ENCODE data around the gene CHTF8. TPM values are rescaled to one million over a fixed set of nuclear protein-coding genes. Genes with fewer than 3 reads are reported as not detected.

The CHTF8 gene
- total RNA-seq, 1 donor from 2014 or later, result 66.1 TPM

DNA sequence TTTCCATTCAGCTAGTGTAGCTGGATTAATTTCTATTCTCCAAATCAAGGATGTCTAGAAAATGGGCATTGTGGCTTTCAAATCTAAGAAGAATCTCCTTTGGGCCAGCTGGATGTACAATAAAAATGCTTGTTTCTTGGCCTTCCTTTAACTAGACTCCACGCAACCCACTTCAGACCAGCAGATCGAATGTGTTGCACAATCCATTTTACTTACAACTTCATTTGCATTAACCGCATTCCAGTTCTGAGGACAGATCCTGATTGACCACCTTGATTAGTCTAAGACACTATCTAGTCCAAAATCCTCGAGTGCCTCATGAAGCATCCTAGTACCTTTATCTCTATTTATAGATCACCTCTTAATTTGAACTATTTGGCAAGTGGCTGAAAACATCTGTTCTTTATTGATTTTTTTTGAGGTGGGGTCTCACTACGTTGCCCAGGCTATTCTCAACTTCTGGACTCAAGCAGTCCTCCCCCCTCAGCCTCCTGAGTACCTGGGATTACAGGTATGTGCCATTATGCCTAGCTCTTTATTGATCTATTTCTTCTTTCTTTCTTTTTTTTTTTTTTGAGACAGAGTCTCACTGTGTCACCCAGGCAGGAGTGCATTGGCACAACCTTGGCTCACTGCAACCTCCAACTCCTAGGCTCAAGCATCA is 47.2 kb downstream of the CHTF8 start:
- DNase-seq (ENCODE audit: low read depth, low spot score), result no peak

- DNase-seq (ENCODE audit: low read depth, low spot score), result no peak
Measured at GRCh38 chr16:69084289-69084688, 48.1 kb downstream of the CHTF8 start.

DNA sequence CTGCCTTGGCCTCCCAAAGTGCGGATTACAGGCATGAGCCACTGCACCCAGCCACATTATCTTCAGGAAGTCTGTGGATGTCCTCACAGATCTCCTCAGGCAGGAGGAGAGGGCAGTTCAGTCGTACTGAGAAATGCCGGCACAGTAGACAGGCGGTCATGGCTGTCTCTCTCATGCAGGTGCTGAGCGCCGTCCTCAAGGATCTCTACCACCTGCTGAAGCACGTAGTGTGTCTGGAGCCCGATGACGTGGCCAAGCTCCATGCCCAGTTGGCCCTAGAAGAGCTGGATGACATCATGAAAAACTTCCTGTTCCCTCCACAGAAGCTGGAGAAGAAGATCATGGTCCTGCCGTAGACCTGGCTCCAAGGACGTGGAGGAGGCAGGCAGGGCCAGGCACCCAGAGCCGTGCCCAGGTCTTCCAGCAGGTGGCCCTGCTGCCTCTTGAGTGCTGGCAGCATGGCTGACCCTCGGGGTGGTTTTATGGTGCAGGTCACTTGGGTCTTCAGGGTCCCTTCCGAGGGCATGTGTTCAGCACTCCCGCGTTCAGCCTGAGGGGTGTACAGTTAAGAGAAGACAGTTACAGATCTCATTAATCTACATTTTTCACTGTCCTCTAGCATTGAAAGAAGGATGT is 49.0 kb downstream of the CHTF8 start:
- DNase-seq (ENCODE audit: low read depth, low spot score), result no peak

DNA sequence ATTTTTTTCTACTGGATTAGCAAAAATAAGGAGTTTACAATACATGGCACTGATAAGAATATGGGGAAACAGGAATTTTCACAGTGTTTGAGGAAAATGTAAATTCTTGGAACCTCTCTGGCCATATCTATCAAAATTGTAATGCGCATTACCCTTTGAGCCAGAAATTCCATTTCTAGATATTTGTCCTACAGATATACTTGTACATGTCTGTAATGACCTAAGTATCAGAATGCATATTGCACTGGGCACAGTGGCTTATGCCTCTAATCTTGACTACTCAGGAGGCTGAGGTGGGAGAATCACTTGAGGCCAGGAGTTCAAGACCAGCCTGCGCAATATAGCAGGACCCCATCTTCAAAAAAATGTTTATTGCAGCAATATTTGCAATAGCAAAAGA is 52.7 kb downstream of the CHTF8 start:
- DNase-seq (ENCODE audit: low read depth, low spot score), result no peak

DNA sequence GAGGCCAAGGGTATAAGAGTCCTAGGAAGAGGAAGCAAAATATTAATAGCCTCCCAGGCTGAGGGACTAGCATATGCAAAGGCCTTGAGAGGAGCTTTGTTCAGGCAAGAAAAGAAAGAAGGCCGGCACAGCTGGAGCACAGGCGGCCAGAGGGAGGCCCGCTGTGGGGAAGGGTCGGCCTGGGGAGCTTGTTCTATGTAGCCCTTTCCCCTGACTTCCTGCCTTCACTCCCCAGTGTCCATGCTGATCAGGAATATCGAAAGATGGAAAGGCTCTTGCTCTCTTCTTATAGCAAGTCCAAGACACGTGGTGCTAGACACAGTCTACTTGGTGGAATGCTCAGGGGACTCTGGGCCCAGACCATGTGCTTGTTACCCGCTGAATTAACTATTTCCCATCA is 54.3 kb downstream of the CHTF8 start:
- DNase-seq (ENCODE audit: low read depth, low spot score), result no peak

DNA sequence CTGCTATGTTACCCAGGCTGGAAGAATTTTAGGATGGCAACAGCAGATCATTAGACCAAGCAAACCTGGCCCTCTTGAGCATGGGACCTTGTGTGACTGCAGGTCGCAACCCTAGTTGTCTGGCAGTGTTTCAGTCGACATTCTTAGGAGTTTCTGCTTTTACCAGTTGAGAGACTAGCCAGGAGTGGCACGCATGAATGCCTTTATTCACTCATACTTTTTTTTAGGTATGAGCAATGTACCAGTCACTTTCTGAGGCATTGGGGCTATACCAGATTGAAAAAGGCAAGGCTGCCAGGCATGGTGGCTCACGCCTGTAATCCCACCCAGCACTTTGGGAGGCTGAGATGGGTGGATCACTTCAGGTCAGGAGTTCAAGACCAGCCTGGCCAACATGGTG is 55.1 kb downstream of the CHTF8 start:
- DNase-seq (ENCODE audit: low read depth, low spot score), result no peak

GRCh38 chr16:69073181-69073702 is 59.1 kb downstream of the CHTF8 start:
- DNase-seq (ENCODE audit: low read depth, low spot score), result peak; percentile 29

DNA sequence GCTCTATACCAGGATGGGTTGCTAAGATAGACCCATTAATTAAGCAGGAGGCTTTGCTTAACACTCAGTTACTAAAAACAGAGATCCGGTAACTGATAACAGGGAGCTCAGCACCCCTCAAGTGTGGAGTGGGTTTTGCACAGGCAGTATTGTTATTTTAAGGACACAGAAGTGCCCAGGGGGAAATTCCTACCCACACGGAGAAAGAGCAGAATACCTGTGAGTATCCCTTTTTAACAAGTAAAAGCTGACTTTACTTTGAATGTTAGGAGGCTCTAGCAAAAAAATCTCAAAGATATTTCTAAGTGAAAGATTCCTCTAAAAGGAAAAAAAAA is 59.8 kb downstream of the CHTF8 start:
- no peak for DNase-seq (ENCODE audit: low read depth, low spot score)

DNA sequence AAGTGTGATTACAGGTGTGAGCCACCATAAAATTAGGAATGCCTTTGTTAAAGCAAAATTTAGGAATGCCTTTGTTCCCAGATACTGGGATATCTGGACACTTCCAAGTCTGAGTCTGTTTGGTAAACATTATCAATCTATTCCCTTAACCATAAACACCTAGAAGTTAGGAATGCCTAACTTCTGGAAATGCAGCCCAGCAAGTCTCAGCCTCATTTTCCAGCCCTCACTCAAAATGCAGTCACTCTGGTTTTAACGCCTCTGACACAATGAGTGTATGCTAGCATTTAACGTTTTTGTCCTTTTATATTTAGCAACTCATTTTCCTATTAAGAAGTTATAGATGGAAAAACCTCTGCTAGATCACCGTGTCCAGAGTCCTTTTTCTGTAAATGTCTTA is 61.4 kb downstream of the CHTF8 start:
- DNase-seq (ENCODE audit: low read depth, low spot score), result no peak

DNA sequence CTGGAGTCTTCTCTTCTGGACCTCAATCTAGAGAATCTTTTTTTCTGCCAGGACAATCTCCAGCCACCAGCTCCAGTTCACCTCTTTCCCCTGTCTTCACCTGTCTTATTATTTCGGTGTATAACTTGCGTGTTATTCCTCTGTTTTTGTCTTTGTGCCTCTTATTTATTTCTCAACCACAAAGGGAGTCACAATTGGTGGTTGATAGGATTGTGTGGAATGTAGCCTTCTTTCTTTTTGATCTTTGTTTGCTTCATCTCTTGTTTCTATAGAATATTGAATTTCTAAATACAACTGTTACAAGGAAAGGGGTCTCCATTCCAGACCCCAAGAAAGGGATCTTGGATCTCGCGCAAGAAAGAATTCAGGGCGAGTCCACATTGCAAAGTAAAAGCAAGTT is 62.9 kb downstream of the CHTF8 start:
- DNase-seq (ENCODE audit: low read depth, low spot score), result no peak

Other genes starting within 250 kb of the CHTF8 start
- 1.1 and 4.1 TPM in 2 replicates for gene HAS3, start 26.9 kb downstream of the CHTF8 start, total RNA-seq
- 19.6 and 24.2 TPM in 2 replicates for gene UTP4, start 61 bp upstream of the CHTF8 start, total RNA-seq
- gene SNTB2, start 54.6 kb upstream of the CHTF8 start, total RNA-seq, result 106 and 139 TPM in 2 replicates
- gene VPS4A, start 178.8 kb upstream of the CHTF8 start, total RNA-seq, result 44.9 and 51.5 TPM in 2 replicates
- 16.0 and 22.1 TPM in 2 replicates for gene PDF, start 198.0 kb upstream of the CHTF8 start, total RNA-seq
- 30.5 and 32.0 TPM in 2 replicates for gene COG8, start 207.0 kb upstream of the CHTF8 start, total RNA-seq
- gene NIP7, start 207.2 kb upstream of the CHTF8 start, total RNA-seq, result 39.8 and 40.7 TPM in 2 replicates
- 0.13 and 0.21 TPM in 2 replicates for gene TMED6, start 219.2 kb upstream of the CHTF8 start, total RNA-seq

All from pulmonary artery endothelial cell (primary cell).